Measurements from ENCODE around the gene SFMBT1.

The SFMBT1 gene

GRCh38 chr3:53045518-53046170 is at the start of gene SFMBT1:
Gene SFMBT1 (minus strand): TSS chr3:53046073. CDS start chr3:52969128, 76,945 bp downstream.
- DNase-seq: peak; percentile 5 to 77

GRCh38 chr3:53092942-53093341 is 47.1 kb upstream of the SFMBT1 start:
- no peak for DNase-seq

- no peak for DNase-seq
These were observed 46.3 kb upstream of the SFMBT1 start for GRCh38 chr3:53092216-53092615.

- DNase-seq: no peak
These were observed 45.1 kb upstream of the SFMBT1 start for GRCh38 chr3:53091011-53091410.

GRCh38 chr3:53089511-53089910 is 43.6 kb upstream of the SFMBT1 start:
- no peak for DNase-seq

GRCh38 chr3:53085476-53085875 is 39.6 kb upstream of the SFMBT1 start:
- no peak for DNase-seq

GRCh38 chr3:53084310-53085001 is 38.6 kb upstream of the SFMBT1 start:
- DNase-seq: no peak

GRCh38 chr3:53083949-53084309 is 38.1 kb upstream of the SFMBT1 start:
- DNase-seq: no peak

- DNase-seq: peak in 1 of 2 experiments; percentile 55
These were observed 37.6 kb upstream of the SFMBT1 start for GRCh38 chr3:53083521-53083920.

- DNase-seq: no peak
These were observed 36.9 kb upstream of the SFMBT1 start for GRCh38 chr3:53082736-53083135.

GRCh38 chr3:53081318-53081717 is 35.4 kb upstream of the SFMBT1 start:
- DNase-seq: no peak

- no peak for DNase-seq
These were observed 34.8 kb upstream of the SFMBT1 start for GRCh38 chr3:53080612-53081205.

GRCh38 chr3:53079791-53080555 is 34.1 kb upstream of the SFMBT1 start:
- DNase-seq: no peak

- DNase-seq: no peak
These were observed 33.3 kb upstream of the SFMBT1 start for GRCh38 chr3:53079147-53079546.

- DNase-seq: no peak
These were observed 32.8 kb upstream of the SFMBT1 start for GRCh38 chr3:53078656-53079055.

- no peak for DNase-seq
These were observed 31.8 kb upstream of the SFMBT1 start for GRCh38 chr3:53077476-53078220.

GRCh38 chr3:53075743-53076140 is 29.9 kb upstream of the SFMBT1 start:
- no peak for DNase-seq

- no peak for DNase-seq
These were observed 29.2 kb upstream of the SFMBT1 start for GRCh38 chr3:53074761-53075742.

GRCh38 chr3:53074366-53074696 is 28.5 kb upstream of the SFMBT1 start:
- DNase-seq: no peak

GRCh38 chr3:53073553-53074365 is 27.9 kb upstream of the SFMBT1 start:
- no peak for DNase-seq

Data from NCI-H446 (cell line).